HG02763 (cell line): Measurements from ENCODE around the gene KLF18.
"Not testable (repeated sequence)": the region's sequence is repeated elsewhere in the genome, so short reads cannot be mapped to it uniquely, and the experiment has no call there.

Source experiments
- ATAC-seq: cut with Tn5 transposase; IDR thresholded peaks from one replicate; pipeline ENCODE4 v1.9.1; 2021; ENCODE audit warnings: mild to moderate bottlenecking, moderate library complexity; ENCODE audit not compliant: unreplicated experiment

The KLF18 gene

DNA sequence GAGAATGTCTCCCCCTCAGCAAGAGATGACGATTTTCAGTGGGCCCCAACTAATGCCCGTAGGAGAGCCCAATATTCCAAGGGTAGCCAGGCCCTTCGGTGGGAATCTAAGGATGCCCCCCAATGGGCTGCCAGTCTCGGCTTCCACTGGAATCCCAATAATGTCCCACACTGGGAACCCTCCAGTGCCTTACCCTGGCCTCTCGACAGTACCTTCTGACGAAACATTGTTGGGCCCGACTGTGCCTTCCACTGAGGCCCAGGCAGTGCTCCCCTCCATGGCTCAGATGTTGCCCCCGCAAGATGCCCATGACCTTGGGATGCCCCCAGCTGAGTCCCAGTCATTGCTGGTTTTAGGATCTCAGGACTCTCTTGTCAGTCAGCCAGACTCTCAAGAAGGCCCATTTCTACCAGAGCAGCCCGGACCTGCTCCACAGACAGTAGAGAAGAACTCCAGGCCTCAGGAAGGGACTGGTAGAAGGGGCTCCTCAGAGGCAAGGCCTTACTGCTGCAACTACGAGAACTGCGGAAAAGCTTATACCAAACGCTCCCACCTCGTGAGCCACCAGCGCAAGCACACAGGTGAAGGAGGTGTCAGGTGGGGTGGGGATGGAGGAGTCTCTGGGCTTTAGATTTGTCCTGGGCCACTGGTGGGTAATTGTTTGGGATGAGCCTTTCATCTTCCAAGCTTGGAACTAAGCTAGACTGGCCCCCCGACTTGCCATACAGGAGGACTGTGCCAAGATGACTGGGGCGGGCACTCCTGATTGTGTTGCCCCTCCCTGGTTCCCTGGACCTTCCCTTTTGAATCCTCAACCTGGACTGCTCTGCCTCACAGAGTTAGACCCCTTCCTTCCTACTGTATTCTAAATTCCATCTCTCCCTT lies 11.6 kb downstream of the KLF18 start:
- no peak for ATAC-seq

DNA sequence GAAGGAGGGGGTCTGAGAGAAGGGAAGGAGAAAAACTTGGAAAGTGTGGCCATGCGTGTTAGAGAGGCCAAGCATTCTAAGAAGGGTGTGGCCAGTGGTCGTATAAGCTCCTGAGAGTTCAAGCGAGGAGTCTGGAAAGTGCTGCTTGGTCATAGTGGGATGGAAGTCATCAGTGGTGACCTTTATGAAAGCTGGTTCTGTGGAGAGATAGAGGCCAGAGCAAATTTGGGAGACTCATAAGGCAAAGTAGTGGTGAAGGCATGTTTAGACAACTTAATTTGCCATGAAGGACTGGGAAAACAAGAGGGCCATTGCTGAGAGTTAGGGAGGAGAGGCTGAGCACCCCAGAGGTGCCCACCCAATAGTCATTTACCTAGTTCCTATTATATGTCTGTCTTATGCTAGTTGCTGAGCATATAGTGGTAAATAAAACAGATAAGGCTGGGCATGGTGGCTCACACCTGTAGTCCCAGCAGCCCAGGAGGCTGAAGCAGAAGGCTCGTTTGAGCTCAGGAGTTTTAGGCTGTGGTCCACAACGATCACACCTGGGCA lies 21.0 kb downstream of the KLF18 start:
- no peak for ATAC-seq

DNA sequence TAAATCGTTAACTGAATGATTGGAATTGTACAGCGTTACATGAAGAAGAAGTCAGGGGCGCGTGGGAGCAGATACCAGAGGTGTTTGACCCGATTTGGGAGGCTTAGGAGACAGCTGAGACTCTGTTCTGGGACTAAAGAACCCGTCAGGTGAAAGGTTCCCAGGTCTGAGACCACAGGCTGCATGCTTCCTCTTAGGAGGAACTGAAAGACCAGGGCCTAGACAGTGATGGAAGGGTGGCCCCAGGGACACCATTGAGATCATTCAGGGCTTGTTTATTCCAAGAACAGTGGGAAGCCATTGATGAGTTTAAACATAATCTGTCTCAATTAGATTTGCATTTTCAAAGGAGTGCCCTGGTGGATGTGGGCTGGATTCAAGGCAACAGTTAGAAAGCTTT lies 21.9 kb downstream of the KLF18 start:
- ATAC-seq: no peak

DNA sequence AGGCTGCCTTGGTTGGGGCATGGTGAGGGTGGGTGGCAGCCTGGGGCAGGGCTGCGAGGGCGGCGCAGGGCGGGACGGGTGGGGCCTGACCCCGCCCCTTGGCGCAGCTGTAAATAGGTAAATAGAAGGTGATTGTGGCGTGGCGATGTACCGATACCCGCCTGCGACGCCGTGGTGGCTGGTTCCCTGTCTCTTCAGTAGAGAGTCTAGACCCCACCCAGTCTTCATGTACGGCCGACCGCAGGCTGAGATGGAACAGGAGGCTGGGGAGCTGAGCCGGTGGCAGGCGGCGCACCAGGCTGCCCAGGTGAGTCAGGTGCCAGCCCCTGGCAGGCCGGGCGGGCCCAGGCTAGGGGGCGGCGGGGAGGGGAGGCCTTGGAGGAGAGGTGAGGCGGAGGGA lies 22.7 kb downstream of the KLF18 start, which contains the start of gene KLF17:
KLF17 (plus strand) TSS at position 140 of the 400 bp plus-strand sequence; CDS start at position 227, 87 bp downstream.
- no peak for ATAC-seq

DNA sequence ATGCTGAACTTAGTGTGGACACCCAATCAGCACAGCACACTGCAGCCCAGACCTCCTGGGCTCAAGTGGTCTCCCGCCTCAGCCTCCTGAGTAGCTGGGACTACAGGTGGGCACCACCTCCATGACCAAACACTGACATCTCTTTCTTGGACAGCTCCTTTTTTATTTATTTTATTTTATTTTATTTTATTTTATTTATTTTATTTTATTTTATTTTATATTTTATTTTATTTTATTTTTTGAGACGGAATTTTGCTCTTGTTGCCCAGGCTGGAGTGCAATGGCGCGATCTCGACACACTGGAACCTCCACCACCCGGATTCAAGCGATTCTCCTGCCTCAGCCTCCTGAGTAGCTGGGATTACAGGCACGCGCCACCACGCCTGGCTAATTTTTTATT lies 24.2 kb downstream of the KLF18 start:
- ATAC-seq: not testable (repeated sequence)

DNA sequence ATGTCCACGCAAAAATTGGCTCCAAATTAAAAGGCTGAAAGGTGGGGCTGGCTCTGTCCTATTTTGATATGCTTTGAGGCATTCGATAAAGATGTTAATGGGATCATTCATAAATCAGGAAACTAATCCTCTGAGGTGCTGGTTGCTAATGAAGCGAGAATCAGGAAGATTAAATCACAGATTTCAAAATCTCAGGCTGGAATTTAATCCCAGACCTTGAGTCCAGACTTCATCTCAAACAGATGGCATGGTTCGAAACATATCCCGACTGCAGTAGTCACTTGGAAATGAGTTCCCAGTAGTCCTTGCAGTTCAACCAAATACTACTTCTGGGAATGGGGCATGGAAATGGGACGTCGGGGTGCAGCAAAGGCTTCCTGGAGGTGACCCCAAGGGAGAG lies 27.3 kb downstream of the KLF18 start:
- ATAC-seq: no peak

DNA sequence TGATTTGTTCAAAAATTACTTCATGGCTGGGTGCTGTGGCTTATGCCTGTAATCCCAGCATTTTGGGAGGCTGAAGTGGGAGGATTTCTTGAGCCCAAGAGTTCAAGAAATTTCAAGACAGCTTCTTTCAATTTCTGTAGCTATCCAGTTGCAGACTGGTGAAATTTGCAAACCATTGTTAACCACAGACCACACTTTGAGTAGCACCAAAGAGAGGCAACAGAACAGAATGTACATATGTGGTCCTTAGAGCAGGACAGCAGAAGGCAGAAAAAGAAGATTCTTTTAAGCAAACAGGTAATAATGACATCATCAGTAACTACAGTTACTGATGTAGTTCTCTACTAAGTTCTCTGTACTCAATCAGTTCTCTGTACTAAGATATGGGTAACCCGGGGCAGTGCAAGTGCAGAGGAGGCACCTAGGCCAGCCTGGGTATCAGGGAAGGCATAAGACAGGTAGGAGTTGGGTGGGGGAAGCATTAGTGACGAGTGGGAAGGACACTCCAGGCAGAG lies 28.3 kb downstream of the KLF18 start:
- ATAC-seq: no peak

DNA sequence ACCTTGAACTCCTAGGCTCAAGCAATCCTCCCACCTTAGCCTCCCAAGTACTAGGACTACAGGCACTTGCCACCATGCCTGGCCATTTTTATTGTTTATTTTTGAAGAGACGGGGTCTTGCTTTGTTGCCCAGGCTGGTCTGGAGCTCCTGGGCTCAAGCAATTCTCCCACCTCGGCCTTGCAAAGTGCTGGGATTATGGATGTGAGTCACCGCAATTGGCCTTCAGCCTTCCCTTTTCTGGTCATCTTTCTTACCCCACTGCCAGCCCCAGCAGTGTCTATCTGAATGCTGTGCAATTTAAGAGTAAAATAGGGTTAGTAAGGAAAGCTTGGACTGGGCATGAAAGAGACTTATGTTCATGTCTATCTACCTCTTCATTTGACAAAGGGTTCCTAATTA lies 28.9 kb downstream of the KLF18 start:
- ATAC-seq: no peak

DNA sequence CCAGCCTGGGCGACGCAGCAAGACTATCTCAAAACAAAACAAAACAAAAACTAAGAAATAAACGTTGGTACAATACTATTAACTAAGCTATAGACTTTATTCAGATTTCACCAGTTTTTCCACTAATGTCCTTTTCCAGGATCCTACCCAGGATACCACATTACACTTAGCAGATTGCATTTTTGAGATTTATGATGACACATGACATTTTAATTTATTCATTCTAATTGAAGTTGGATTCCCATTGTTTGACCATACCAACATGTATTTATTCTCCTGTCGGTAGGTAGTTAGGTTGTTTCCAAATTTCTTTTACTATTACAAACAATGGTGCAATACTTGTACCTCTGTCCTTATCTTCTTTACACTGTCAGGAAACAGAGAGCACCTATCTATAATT lies 29.6 kb downstream of the KLF18 start:
- ATAC-seq: no peak

DNA sequence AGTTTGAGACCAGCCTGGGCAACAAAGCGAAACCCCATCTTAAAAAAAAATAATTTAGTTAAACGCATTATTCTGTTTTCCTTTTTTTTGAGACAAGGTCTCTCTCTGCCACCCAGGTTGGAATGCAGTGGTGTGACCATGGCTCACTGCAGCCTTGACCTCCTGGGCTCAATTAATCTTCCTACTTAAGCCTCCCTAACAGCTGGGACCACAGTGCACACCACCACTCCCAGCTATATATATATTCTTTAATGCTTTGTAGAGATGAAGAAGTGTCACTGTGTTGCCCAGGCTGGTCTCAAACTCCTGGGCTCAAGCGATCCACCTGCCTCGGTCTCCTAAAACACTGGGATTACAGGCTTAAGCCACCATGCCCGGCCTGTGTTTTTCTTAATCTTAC lies 30.5 kb downstream of the KLF18 start:
- ATAC-seq: no peak

DNA sequence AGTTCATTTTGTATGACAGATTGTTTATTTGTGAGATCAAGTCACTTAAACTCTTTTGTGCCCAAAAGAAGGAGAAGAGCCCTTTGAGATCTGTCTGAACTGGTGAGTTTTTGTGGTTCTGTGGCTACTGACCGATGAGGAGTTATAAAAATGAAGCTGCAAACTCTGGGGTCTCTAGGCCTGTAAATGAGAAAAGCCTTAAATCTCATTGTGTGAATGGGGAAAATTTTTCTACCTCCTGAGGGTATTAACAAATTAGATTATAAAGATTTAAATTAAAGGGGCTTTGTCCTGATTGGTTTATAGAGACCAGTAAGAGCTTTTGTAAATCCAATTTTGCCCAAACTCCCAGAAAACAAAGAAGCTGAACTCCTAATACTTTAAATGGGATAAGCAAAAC lies 32.5 kb downstream of the KLF18 start:
- no peak for ATAC-seq

DNA sequence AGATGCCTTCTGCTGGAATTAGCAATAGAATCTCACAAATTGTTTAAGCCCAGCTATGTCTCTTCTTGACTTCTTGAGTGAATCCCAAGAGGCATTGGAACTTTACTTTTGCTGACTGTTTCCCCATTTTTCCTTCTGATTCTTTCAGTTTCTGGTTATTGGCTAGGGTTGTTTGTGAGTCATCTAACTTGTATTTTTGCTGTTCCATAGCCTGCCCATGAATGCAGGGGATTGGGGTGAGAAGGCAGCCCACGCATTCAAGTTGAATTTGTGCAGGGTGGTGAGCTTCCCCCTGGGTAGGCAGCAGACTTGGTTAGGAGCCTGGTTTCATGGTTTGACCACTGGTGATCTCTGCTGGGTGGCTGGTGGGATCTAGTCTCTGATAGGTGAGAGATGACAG lies 33.2 kb downstream of the KLF18 start:
- no peak for ATAC-seq

DNA sequence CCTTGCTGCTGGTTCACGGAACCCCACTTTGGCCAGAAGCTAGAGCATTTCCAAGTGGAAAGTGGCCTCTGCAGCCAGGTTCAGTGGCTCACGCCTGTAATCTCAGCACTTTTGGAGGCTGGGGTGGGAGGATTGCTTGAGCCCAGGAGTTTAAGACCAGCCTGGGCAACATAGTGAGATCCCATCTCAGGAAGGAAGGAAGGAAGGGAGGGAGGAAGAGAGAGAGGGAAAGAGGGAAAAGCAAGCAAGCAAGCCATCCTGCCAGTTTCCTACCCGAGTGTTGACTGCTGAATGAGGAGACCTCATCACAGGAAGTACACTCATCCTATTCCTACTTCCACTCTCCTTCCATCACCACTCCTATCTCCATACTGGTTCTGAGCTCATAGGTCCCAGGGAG lies 35.6 kb downstream of the KLF18 start:
- no peak for ATAC-seq

DNA sequence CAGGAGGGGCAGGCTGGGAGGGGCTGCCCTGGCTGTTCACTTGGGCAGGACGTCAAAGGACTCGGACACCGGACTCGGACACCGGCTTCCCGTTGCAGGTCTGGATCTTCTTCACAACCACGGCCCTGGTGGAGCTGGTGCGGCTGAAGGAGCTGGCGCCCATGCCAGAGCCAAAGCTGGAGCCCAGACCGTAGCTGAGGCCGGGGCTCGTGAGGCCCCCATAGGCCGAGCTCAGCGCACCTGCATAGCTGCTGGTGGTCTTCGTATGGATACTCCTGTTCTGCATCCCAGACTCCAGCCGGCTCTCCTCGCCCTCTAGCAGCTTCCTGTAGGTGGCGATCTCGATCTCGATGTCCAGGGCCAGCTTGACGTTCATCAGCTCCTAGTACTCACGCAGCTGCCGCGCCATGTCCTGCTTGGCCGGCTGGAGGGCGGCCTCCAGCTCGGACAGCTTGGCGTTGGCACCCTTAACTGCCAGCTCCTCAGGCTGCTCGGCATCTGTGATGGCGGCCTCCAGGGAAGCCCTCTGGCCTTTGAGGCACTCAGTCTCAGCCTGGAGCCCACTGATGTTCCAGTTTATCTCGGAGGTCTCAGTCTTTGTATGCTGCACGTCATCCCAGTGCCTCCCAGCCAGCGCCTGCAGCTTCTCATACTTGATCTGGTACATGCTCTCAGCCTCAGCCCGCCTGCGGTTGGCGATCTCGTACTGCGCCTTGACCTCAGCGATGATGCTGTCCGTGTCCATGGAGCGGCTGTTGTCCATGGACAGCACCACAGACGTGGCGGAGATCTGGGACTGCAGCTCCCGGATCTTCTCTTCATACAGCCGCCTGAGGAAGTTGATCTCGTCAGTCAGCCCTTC lies 37.9 kb downstream of the KLF18 start:
- ATAC-seq: no peak

DNA sequence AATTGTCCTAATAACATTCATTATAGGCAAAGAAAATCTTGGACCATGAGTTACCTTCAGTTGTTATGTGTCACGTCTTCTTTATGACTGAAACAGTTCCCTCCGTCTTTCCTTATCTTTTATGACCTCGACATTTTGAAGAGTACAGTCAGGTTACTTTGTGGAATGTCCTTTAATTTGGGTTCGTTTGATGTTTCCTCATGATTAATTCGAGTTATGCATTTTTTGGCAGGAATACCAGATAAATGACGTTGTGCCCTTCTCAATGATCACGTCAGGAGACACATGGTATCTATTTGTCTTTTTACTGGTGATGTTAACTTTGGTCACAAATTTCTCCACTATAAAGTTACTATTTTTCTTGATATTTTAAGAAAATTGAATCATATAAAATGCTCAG lies 40.1 kb downstream of the KLF18 start:
- no peak for ATAC-seq

DNA sequence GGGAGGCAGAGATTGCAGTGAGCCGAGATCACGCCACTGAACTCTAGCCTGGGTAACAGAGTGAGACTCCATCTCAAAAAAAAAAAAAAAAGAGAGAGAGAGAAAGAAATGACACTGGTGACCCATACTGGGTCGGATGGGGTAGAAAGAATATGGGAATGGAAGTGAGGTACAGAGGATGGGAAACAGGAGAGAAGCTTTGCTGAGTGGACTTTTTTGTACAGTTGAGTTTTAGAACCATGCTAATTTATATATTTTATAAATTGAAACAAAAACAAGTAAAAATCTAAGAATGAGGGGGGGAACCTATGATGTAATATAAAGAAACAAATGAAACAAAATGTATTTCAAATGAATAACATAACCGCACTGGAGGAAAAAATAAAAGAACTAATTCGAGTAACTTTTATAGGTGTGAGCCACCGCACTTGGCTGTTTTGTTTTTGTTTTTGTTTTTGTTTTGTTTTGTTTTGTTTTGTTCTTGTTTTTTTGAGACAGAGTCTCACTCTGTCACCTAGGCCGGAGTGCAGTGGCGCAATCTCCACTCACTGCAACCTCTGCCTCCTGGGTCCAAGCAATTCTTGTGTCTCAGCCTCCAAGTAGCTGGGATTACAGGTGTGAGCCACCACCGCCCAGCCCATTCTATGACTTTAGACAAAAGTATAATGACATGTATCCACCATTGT lies 41.1 kb downstream of the KLF18 start:
- no peak for ATAC-seq

DNA sequence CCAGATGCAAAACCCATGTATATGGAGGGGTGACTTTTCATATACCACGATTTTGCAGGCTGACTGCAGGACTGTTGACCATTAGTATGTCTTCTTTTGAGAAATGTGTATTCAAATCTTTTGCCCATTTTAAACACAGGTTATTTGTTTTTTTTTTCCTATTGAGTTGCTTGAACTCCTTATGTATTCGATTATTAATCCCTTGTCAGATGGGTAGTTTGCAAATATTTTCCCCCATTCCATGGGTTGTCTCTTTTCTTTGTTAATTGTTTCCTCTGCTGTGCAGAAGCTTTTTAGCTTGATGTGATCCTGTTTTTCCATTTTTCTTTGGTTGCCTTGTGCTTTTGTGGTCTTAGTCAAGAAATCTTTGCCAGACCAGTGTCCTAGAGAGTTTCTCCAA lies 47.4 kb downstream of the KLF18 start:
- no peak for ATAC-seq

DNA sequence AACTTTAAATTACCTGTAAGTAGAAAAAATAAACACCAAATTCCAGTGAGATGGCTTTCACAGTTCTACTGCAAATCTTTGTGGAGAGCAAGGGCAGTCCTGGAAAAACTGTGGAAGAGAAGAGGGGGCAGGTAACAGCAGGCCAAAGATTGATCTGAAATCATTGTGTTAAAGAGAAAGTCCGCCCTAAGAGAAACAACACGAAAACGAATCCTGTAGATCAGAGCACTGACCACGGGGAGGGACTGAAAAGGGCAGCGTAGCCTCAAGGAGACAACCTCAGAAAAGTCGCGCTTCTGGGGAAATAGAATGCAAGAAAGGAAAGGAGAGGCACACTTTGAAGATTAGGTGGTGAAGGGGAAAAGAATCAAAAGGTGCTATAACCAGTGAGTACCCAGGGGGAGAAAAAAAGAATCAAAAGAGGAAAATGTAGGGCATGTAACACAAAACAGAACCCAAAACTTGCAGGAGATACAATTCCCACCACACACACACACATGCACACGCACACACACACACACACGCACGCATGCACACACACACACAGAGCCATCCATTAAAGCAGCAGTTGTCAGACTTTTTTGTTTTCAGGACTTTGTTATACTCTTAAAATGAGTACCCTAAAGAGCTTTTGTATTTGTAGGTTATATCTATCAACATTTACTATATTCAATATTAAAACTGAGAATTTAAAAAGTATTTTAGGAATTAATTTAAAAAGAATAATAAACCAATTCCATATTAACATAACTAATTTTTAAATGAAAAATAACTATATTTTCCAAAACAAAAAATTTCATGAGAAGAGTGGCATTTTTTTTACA lies 50.8 kb downstream of the KLF18 start:
- ATAC-seq: no peak

DNA sequence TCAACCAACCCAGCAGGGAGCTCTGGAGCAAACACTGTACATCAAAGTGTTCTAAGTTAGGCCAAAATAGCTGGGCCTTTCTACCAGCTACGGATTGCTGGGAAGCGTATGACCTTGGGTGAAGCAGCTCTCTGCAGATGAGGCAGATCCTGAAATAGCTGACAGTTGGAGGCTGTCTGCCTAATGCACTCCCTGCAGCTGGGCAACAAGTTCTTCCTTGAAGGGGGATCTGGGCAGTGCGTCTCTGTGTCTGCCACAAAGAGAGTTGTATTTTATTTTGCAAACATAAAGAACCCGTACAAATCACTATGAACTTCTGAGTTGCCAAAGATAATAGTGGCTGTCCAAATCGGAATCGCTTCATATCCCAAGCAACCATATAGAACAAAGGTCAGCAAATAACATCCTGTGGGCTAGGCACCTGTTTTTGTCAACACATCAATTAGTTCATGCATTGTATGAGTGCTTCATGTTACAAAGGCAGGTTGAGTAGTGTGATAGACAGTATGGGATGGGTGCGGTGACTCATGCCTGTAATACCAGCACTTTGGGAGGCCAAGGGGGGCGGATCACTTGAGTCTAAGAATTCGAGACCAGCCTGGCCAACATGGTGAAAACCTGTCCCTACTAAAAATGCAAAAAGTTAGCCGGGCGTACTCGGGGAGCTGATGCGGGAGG lies 51.9 kb downstream of the KLF18 start:
- ATAC-seq: no peak
